Measurements from ENCODE around the gene PTGFRN. TPM values are rescaled to one million over a fixed set of nuclear protein-coding genes. Genes with fewer than 3 reads are reported as not detected.

The PTGFRN gene
- total and polyA plus RNA-seq, 2 of the 8 experiments (the other 6 are each of a cell fraction or from before 2014, with no cell fraction given), result 13.0 to 32.6 TPM

GRCh38 chr1:116991918-116992317 is 82.2 kb downstream of the PTGFRN start (continued):
- TF ChIP-seq CHD7 (IDR thresholded peaks at IDR 0.05; ENCODE audit: insufficient replicate concordance, low read length), result no peak
- no peak for TF ChIP-seq MAFK (IDR thresholded peaks at IDR 0.05; ENCODE audit: low read depth, low read length)
- no peak for TF ChIP-seq KDM5A (IDR thresholded peaks at IDR 0.05; ENCODE audit: low read length)
- TF ChIP-seq BRCA1 (IDR thresholded peaks at IDR 0.05; ENCODE audit: low read depth, low read length), result no peak
- no peak for TF ChIP-seq ATF2 (IDR thresholded peaks at IDR 0.05; ENCODE audit: low read length)
- TF ChIP-seq RAD21 (IDR thresholded peaks at IDR 0.05 in 1 of 2, conservative IDR thresholded peaks at IDR 0.05 in 1 of 2; ENCODE audit: low read depth in 2 of 2, low read length in 2 of 2), result no peak
- TF ChIP-seq KDM1A (IDR thresholded peaks at IDR 0.05; ENCODE audit: borderline replicate concordance, low read length), result no peak
- TF ChIP-seq JUN (IDR thresholded peaks at IDR 0.05; ENCODE audit: low read depth, low read length), result no peak

All from H1 (cell line).